ENCODE results near the gene ZBTB42. TPM values are rescaled to one million over a fixed set of nuclear protein-coding genes. Genes with fewer than 3 reads are reported as not detected.
A peak's percentile ranks its signal among the peaks of the same experiment; 100 is the strongest.
"Not testable (repeated sequence)": the region's sequence is repeated elsewhere in the genome, so short reads cannot be mapped to it uniquely, and the experiment has no call there.

Gene ZBTB42
- total RNA-seq, 1 donor from 2014 or later, result 5.7 TPM

- H3K4me1 ChIP-seq, result peaks cover 23% of the 10 kb centered on the region
- TF ChIP-seq CTCF (IDR thresholded peaks at IDR 0.05; ENCODE audit: borderline replicate concordance), result peak; percentile 56
- peak overlapping the region; percentile 44 for H3K27ac ChIP-seq (replicated peaks)
- no peaks in the 10 kb centered on the region for H3K36me3 ChIP-seq
- intact Hi-C loops (cut with micrococcal nuclease), result loop anchor here (5.0 kb wide), 1 partner anchor 60 kb away; no protein-coding TSS in a partner anchor
- DNase-seq, result no peak
- H3K4me3 ChIP-seq, result peak overlapping the region; percentile 76
- no peaks in the 10 kb centered on the region for H3K27me3 ChIP-seq (ENCODE audit: low read depth)
- H3K9me3 ChIP-seq (replicated peaks), result no peaks in the 10 kb centered on the region
Observed at GRCh38 chr14:104827177-104828055, 26.5 kb downstream of the ZBTB42 start.

DNA sequence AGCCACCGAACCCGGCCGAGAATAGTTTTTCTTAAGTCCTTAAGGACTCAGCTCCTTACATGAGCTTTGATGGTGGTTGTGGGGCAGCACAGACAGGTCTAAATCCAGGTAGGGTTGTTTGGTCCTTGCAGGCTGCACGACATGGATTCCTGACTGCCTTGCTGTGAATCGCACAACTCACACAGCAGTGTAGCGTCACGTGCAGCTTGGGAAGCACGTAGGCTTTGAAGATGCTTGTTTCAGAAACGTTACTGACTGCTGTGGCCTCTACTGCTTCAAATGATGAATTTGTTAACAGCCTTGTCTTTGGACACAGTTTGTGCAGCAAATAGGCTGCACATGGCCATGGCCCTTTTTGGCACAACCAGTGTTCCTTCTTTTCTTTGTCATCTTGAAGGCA, 29.9 kb downstream of the ZBTB42 start:
- TF ChIP-seq CTCF (IDR thresholded peaks at IDR 0.05; ENCODE audit: borderline replicate concordance), result no peak
- Histone ChIP-seq H3K27ac (replicated peaks) (no peak overlapping the region), H3K4me3 (no peak overlapping the region), H3K9me3 (replicated peaks) (no peaks in the 10 kb centered on the region), H3K4me1 (peaks cover 19% of the 10 kb centered on the region), H3K27me3 (ENCODE audit: low read depth) (no peaks in the 10 kb centered on the region), H3K36me3 (no peaks in the 10 kb centered on the region)
- intact Hi-C loops (cut with micrococcal nuclease), result no loop called here
- no peak for DNase-seq

GRCh38 chr14:104836171-104836935, 35.5 kb downstream of the ZBTB42 start:
- H3K4me1 ChIP-seq; intact Hi-C loops (cut with micrococcal nuclease); H3K4me3 ChIP-seq; H3K9me3 ChIP-seq (replicated peaks); H3K27me3 ChIP-seq (ENCODE audit: low read depth); DNase-seq; H3K36me3 ChIP-seq; H3K27ac ChIP-seq (replicated peaks): not testable (repeated sequence)

- no peaks in the 10 kb centered on the region for H3K9me3 ChIP-seq (replicated peaks)
- H3K36me3 ChIP-seq, result no peaks in the 10 kb centered on the region
- peaks cover 60% of the 10 kb centered on the region for H3K27me3 ChIP-seq (ENCODE audit: low read depth)
- peaks cover 17% of the 10 kb centered on the region for H3K4me1 ChIP-seq
- H3K4me3 ChIP-seq, result no peak overlapping the region
- no peak for TF ChIP-seq CTCF (IDR thresholded peaks at IDR 0.05; ENCODE audit: borderline replicate concordance)
- intact Hi-C loops (cut with micrococcal nuclease), result no loop called here
- DNase-seq, result no peak
- no peak overlapping the region for H3K27ac ChIP-seq (replicated peaks)
Observed at GRCh38 chr14:104841730-104842129, 40.8 kb downstream of the ZBTB42 start.

- H3K9me3 ChIP-seq (replicated peaks), result no peaks in the 10 kb centered on the region
- H3K4me1 ChIP-seq, result peaks cover 17% of the 10 kb centered on the region
- intact Hi-C loops (cut with micrococcal nuclease), result no loop called here
- H3K36me3 ChIP-seq, result no peaks in the 10 kb centered on the region
- DNase-seq, result no peak
- TF ChIP-seq CTCF (IDR thresholded peaks at IDR 0.05; ENCODE audit: borderline replicate concordance), result no peak
- peak overlapping the region; percentile 65 for H3K4me3 ChIP-seq
- H3K27ac ChIP-seq (replicated peaks), result no peak overlapping the region
- H3K27me3 ChIP-seq (ENCODE audit: low read depth), result peaks cover 72% of the 10 kb centered on the region
Observed at GRCh38 chr14:104843006-104843405, 42.1 kb downstream of the ZBTB42 start.
